Measurements from ENCODE around the gene ATP8A2.

The ATP8A2 gene

DNA sequence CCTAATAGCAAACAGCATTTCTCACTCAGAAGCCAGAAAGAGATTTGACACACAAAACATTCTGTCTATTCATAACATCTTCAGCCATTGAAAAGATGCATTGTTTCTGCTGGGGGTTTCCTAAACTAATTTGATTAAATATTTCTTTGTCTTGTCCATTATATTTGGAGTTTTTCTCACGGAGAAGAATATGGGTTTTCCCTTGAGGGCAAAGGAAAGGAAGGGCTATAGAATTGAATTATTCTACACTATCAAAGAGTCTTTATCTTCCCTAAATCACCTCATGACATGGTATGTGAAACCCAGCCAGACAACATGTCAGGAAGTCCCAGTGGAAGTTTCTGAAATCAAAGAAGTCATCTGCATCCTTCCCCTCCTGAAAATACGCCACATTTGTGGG lies 493.6 kb downstream of the ATP8A2 start:
- no peak for FAIRE-seq

DNA sequence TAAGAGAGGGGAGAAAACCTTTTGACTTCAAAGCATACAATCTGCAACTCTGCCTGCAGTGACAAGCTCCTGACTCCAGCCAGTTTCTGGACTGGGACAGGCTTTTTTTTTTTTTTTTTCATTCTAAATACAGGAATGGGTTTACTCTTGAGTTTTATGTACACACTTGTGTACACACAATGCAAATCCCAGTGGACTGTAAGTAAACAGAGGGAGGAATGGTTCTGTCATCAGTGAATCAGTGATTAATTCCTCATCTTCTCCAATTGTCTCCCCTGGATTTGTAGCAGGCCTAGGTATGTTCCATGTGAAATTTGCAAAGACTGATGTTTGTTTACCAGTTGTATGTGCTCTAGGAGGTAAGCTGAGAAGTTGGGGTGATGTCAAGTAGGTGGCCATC lies 495.3 kb downstream of the ATP8A2 start:
- FAIRE-seq: no peak

DNA sequence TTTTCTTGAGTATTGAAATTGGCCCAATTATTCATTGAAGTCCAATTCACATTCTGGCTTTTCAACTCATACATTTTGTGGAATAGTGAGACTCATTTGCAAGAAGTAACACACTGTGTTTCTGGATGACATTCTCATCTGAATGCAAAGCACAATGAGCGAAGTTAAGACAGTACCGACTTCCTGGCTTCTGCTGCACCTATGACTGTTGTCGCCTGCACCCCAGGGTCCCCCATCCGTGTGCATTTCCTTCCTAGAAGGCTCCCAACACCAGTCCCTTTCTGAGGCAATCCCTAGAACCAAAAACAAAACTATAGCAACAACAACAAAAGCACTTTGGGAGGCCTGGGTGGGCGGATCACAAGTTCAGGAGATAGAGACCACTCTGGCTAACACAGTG lies 496.7 kb downstream of the ATP8A2 start:
- no peak for FAIRE-seq

DNA sequence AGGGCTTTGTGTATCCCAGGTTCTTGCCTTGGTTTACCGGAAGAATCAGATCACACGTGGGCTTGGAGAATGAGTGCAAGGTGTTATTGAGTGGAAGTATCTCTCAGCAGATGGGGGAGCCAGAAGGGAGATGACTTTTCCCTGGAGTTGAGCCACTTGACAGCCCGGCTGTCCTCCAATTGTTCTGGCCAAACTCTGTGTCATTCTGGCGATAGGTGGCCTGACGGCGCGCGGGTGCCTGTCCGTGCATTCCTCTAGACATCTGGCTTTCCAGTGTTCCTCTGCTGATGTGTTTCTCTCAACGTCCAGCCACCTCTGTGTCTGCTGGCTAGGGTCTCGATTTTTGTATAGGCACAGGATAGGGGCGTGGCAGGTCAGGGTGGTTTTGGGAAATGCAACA lies 498.2 kb downstream of the ATP8A2 start:
- no peak for FAIRE-seq

DNA sequence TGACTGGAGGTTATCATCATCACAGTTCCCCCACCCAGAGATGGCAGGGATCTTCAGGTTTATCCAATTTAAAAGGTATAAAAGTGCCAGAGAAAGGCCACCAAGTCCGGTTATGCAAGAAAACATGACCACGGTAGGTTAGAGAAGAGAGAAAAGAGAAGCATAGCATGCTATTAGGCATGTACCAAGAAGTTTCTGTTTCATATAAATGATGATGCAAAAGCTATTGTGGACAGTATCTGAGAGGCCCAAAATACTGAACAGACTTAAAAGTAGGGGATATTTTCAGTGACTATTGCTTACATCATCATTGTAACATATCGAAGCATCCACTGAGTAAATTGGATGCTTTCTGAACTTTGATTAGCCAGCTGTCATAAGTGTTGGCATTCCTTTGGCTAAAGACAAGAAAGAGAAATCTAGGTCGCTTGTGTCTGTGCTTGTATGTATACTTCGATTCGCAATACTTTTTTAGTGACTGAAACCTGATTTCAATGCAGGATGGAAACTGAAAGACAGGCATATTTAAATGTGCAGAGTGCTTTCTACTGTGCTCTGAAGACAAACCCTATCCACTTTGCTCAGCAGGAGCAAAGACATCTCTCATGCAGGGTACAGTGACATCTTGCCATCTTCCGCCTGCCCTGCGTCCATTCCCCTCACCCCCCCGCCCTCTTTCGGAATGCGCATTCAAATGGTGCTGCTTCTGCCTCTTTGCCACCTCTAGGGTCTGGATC lies 499.8 kb downstream of the ATP8A2 start:
- FAIRE-seq: no peak

DNA sequence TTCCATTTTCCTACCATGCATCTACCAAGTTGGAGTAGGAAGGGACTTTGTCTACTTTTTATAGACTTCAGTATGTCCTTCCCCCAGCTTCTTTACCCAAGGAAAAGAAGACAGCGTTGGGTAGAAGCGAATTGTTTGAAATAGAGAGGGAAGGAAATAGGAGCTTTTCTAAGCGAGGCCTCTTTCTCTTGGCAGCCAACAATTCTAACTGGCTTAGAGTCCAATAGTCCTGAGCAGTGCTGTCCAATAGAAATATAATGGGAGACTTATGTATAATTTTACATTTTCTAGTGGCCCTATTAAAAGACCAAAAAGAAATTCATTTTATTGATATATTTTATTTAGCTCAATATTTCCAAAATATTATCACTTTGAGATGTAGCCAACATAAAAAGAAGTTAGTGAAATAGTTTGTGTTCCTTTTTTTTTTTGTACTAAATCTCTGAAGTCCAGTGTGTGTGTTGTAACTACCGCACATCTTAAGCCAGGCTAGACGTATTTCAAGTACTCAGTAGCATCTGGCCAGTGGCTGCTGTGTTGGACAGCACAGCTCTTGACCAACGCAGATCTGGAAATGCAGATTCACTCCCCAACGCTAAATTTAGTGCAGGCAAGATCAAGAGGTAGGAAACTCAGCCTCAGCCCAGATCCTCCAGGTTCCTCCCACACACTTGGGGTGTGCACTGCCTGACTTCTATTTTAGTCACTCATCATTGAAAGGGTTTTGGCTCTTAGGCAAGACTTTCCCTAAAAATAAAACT lies 500.9 kb downstream of the ATP8A2 start:
- FAIRE-seq: no peak

DNA sequence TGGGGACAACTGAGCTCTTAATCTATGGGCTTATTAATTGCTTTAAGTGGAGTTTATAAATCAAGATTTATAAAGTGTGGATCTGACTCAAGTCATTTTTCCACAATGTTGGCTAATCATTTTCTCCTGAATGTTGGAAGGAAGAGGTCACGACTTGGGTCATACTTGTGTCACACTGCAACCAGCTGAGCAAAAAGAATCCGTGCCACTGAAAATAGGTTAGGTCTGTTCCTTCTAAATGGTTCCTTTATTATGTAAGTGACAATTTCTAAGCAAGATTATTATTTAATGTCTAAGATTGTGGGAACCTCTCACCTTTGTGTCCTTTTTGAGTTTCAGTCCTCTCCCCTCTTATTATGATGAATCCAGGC lies 501.5 kb downstream of the ATP8A2 start:
- FAIRE-seq: no peak

DNA sequence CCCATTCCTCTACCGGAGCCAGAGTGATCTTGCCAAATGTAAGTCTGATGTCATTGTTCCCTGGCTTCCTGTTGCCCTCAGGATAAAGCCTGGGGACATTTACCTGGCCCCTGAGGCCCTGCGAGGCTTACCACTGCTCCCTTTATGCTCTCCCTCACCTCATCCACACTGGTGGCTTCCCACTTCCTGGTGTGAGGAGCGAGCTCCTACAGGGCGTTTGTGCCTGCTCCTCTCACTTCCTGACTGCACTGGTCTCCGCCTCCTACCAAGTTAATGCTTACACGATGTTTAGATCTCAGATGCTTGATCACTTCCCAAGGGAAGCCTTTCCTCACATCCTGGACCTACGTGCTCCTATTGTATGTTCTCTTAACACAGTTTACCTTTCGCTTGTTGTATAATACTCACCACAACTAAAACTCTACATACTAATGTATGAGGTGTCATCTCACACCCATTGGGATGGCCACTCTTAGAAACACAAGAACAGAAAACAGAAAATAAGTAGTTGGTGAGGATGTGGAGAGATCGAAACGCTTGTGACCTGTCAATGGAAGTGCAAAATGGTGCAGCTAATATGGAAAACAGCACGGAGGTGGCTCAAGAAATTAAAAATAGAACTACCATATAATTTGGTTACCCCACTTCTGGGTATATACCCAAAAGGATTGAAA lies 502.4 kb downstream of the ATP8A2 start:
- FAIRE-seq: no peak

DNA sequence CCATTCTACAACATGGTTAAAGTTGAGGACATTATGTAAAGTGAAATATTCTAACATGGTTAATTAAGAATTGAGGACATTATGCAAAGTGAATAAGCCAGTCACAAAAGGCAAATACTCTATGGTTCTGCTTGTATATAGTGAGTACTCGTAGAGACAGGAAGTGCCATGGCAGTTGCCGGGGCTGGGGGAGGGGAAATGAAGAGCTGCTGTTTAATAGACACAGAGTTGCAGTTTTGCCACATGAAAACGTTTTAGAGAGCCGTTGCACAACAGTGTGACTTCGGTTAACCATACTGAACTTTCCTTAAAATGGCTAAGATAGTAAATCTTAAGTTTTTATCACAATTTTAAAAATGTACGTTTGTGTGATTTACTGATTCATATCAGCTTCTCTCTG lies 503.1 kb downstream of the ATP8A2 start:
- FAIRE-seq: no peak

DNA sequence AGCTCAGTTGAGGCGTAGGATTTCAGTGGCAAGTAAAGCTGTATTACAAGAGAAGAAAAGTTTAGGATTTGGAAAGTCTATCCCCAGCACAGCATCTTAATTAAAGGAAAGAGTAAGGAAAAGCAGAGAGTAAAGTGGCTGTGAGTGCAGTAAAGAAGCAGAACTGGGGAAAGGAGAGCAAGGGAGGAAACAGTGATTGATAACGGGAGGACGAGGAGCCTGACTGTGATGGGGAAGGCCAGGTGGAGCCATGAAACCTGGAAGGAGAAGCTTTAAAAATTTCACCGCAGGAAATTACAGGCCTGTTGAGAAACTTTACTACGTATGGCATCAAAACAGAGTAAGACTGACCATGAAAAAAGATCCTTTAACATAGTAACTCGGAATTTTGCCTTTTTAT lies 504.5 kb downstream of the ATP8A2 start:
- no peak for FAIRE-seq

DNA sequence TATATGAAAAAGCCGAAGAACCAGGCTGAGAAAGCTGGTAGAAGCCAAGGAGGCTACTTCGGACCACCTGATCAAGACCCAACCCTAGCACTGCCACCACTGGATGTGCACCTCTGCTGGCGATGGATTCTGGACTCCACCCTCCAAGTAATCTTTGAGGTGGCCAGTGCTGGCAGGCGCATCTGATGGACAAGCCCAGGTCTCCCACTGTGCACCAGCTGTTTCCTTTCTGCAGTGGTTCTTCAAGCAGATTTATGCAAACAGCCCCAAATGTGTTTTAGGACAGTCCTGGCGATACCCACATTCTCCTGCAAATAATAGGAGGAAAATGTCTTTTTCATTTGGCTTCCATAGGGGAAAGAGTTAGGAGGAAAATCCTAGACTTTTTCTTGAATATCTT lies 507.7 kb downstream of the ATP8A2 start:
- FAIRE-seq: no peak

DNA sequence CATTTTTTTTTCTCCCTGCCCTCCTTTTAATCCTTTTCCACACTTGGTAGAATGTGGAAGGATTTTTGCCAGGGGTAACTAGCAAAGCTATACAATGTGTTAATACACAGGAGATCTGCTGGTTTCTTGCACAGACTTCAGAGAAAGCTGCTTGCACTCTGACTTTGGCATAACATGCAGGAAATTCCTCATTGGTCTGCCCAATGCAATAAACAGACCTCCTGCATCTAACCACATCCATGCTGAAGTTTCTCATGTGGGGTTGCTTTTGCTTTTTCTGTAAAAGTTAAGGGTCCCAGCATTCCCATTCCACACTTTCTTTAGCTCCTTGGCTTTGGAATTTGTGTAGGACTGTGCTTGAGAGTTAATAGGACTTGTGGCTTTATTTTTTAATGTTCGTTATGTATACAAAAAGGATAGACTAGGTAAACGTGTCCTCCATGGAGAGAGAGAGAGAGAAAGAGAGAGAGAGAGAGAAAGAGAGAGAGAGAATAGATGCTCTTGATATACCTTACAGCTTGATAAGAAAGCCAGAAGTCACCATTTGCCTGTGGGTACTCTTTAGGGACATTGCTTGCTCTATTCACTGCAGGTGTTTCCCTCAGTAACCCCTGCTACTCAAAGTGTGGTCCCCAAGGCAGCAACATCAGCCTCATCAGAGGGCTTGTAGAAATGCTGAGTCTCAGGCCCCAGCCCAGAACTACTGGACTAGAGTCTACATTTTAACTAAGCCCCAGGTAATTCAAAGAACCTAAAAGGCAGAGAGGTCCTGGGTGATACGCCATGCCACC lies 509.6 kb downstream of the ATP8A2 start:
- FAIRE-seq: no peak

DNA sequence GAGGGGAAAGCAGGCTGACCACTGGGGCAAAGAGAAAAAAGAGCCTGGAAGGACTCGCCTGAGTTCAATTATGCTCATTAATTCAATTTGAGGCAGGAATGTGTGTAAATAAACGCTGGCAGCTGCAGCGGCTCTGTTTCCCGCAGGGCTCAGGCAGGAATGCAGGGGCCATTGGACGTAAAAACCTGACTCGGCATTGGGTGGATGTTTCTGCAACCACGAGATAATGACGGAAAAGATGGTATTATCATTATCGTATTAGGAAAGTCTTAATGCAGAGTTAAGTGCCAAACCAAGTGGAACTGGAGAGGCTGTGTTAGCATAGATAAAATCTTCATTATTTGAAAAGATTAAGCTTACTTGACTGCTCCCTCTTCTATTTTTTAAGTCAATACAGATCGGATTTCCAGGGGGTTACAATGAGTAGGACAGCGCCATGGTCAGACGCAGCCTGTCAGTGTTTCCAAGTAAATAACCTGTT lies 510.2 kb downstream of the ATP8A2 start:
- FAIRE-seq: no peak

DNA sequence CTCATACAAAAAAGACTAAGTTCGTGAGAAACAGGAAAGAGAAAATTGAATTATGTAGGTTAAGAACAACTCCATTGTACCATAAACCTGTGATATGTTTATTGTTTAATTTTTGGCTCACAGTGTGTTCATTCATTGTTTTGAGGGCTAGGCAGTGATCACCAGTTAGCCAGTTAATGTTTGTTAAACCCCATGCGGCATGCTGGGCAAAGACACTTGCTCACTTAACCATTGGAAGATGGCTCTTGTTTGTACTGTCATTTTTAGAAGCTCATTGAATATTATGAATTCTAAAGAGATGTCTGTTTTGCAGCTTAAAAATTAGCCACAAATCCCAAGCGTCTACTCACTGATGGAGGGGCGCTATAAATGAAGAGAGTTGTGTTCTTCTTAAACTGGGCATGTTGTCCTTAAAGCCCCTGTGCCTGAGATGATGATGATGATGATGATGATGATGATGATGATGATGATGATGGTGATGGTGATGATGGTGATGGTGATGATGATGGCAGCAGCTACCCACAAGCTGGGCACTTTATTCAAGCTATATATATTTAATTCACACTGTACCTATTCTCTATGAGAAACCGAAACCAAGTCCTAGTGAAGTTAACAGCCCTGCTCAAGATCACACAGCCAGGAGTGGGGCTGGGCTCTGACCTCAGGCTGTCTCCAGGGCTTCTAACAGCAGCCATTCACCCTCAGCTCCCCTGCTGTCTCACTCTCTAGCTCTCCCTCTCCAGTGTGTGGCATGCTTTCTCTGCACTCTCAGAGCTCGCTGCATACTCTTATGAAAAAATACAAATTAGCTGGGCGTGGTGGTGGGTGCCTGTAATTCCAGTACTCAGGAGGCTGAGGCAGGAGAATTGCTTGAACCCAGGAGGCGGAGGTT lies 510.9 kb downstream of the ATP8A2 start:
- FAIRE-seq: no peak

DNA sequence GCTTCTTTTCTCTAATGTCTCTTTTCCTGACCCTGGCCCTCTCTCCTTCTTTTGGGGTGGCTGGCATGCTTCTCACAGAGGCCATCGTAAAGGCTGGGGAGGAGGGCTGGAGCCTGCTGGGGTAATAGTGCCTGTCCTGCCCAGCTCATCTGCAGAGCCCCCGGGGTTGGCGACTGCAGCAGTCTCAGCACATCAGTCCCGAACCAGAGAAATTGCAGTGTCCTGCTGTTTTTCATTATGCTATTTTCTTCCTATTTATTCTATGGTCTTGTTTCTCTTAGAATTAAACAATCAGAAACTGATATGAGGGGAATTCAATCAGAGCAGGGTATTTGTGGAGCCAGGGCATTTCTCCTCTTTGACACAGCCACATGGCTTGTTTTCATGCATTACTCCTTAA lies 513.6 kb downstream of the ATP8A2 start:
- no peak for FAIRE-seq

DNA sequence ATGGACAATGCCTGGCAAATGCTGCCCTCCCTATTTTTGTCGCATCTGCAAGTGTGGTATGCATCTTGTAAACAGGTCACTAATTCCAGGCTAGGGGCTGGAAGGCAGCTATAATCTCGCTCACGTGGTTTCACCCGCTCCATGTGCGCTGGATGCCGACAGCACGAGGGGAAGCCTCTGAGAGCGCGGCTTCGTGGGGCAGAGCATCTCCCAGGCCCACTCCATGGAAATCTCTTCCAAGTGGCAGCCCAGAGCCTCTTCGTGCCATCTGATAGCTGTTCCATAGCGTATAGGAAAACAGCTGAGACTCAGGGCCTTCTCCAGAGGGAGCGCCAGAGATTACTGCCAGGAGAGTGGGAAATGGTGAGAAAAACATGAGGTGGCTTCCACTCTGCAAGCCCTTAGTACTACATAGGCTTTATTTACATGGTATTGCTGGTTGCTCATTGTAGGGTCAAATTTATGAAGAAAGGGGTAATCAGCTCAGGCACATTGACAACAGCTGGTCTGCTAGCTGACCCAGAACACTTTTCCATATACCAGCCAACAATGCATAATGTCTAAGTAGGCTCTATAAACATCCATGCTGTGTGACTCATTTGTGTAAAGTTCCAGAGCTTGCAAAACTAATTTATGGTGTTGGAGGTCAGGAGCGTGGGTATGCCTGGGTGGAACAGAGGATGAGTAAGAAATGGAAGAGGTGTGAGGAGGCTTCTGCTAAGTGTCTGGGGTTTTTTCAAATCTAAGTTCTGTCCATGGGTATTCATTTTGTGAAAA lies 514.9 kb downstream of the ATP8A2 start:
- no peak for FAIRE-seq

DNA sequence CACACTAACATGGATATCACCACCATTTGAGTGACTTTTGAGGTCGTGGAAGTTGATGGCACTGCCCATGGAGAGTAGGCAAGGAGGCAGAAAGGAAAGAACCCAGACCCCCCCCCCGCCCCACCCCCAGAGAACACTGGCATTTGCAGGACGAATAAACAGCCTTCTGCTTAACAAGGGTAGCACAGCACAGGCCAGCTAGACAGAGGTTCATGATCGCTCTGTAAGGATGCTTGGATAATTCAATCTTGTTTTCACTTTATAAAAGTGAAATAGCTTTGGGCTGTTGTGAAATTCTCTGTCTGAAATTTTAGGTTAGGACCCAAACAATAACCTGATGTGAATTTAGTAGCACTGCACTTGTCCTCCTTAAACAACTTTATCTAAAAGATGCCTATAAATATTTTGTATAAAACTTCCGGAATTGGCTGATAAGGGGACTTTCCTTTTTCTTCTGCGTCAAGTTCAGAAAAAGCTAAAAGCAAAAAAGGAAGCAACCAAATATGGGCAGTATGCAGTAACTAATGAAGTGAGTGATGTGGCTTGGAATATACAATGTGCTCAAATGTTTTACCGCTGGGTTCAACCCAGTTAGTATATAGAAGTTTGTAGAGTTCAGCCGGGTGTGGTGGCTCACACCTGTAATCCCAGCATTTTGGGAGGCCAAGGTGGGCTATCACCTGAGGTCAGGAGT lies 516.3 kb downstream of the ATP8A2 start:
- no peak for FAIRE-seq

DNA sequence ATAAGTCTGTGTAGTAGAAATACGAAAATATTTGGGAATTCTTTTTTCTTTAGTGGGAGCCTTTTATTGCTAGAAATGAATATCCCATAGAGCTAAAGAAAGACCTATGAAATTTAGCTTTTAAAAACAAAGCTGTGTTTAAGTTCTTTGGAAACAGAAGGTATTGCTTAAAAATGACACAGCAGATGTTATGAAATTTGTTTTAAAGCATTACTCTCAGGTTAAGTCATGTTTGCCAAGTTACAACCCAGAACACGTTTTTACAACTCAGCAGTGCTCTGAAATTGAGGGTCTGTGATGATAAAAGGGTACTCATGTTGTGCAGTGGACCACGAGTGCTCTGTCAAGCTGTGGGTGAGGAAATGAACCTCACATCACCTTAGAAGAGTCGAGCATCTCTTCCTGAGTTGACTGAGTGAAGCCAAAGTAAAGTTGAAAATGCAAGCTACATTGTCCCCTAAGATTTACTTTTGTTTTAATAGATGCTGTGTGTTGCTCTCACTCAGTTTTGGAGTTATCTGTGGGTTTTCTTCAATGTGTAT lies 519.0 kb downstream of the ATP8A2 start:
- no peak for FAIRE-seq

DNA sequence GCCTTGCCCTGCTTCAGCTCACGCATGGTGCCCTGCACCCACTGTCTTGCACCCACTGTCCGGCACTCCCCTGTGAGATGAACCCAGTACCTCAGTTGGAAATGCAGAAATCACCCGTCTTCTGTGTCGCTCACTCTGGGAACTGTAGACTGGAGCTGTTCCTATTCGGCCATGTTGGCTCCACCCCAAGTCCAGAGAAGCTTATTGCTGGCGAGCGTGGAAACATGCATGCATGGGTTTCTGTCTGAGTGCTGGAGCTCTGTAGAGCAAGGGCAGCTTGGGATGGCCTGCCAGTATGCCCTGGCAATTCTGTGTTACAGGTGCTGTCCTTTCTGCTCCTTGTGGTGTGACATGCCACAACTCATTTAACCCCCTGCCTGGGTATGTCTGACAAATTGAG lies 527.2 kb downstream of the ATP8A2 start:
- no peak for FAIRE-seq

DNA sequence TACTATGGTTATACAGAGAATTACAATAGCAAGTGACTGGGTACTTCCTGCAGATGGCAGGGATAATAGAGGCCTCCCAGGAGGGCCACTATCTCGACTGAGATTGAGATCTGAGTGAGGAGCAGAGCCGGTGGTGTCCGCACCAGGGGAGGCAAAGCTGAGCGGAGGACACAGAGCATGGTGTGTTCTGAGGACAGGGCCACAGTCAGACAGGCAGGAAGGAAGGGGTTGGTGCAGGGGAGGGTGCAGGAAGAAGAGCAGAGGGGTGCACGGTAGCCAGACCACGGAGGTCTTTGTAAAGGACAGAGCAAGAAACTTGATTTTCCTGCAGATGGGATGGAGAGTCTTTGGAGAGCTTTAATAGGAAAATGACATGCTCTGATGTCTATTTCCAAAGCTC lies 527.7 kb downstream of the ATP8A2 start:
- no peak for FAIRE-seq
